A673 (cell line): ENCODE measurements around the gene LIMCH1. TPM values are rescaled to one million over a fixed set of nuclear protein-coding genes. Genes with fewer than 3 reads are reported as not detected.

Experiments used
- BruUV-seq: library from RNA; stranded (reverse); fragments of 400-500 nt; replicated peaks from 2 replicates; lab custom pipeline; 2021; lab: Mats Ljungman, UMichigan
- CTCF ChIA-PET: fragments of 300-600 bp; sonication (Branson Sonifier 250); formaldehyde crosslinking; loops from one replicate; lab custom pipeline; 2022; ENCODE audit warnings: antibody characterized with exemption; lab: Charles Lee
- POLR2A ChIA-PET: fragments of 300-600 bp; sonication (Branson Sonifier 250); formaldehyde crosslinking; loops from one replicate; lab custom pipeline; 2022; ENCODE audit warnings: antibody characterized with exemption; ENCODE audit not compliant: low non-redundant PET; lab: Charles Lee
- DNase-seq: peaks from one replicate; pipeline ENCODE4 v3.0.0-alpha.2; 2015; ENCODE audit warnings: low spot score
- H3K27ac ChIP-seq: fragments of 200-600 bp; sonication (generic); 2 replicates; pipeline ENCODE4 v1.5.1; 2016; ENCODE audit warnings: mixed run types, low read depth, mild to moderate bottlenecking, mixed read lengths, antibody characterized with exemption, low read length; ENCODE audit not compliant: poor library complexity, severe bottlenecking
- H3K27me3 ChIP-seq: fragments of 200-600 bp; sonication (generic); replicated peaks from 2 replicates; pipeline ENCODE4 v1.6.1; 2017; ENCODE audit warnings: mixed run types, low read depth, mild to moderate bottlenecking, mixed read lengths, antibody characterized with exemption, low read length; ENCODE audit not compliant: insufficient read depth, poor library complexity
- H3K36me3 ChIP-seq: fragments of 200-600 bp; sonication (generic); 2 replicates; pipeline ENCODE4 v1.6.1; 2016; ENCODE audit warnings: mixed run types, mild to moderate bottlenecking, mixed read lengths, antibody characterized with exemption, low read length; ENCODE audit not compliant: insufficient read depth, poor library complexity, severe bottlenecking
- H3K4me1 ChIP-seq: fragments of 200-600 bp; sonication (generic); 2 replicates; pipeline ENCODE4 v1.6.1; 2017; ENCODE audit warnings: mixed run types, mild to moderate bottlenecking, mixed read lengths, antibody characterized with exemption, low read length; ENCODE audit not compliant: insufficient read depth, poor library complexity, severe bottlenecking
- H3K4me3 ChIP-seq: fragments of 200-600 bp; sonication (generic); 2 replicates; pipeline ENCODE4 v1.5.1; 2016; ENCODE audit warnings: low read depth, mixed run types, mild to moderate bottlenecking, mixed read lengths, low read length; ENCODE audit not compliant: poor library complexity, severe bottlenecking
- H3K9me3 ChIP-seq: fragments of 200-600 bp; sonication (generic); 2 replicates; pipeline ENCODE4 v1.6.1; 2016; ENCODE audit warnings: mixed run types, low read depth, mild to moderate bottlenecking, mixed read lengths, antibody characterized with exemption, low read length; ENCODE audit not compliant: poor library complexity, severe bottlenecking
- EZH2 ChIP-seq: fragments of 200-600 bp; sonication (generic); IDR thresholded peaks from 2 replicates; pipeline ENCODE4 v1.6.1; 2017; ENCODE audit warnings: borderline replicate concordance, low read depth, mild to moderate bottlenecking, mixed read lengths, antibody characterized with exemption, low read length; ENCODE audit not compliant: poor library complexity, severe bottlenecking
- intact Hi-C: fragments of 100-400 bp; cut with micrococcal nuclease; formaldehyde crosslinking; loops from one replicate; pipeline ENCODE4 v1.10.0; 2022; ENCODE audit not compliant: unreplicated experiment
- total RNA-seq: library from RNA; stranded (reverse); gene quantifications from 2 replicates; pipeline ENCODE4 v1.2.3, GENCODE V29; 2021
- TF ChIP-seq, protein P1 (sequence below): fragments of 300-800, 200-600 bp; sonication (generic); conservative IDR thresholded peaks from 2 replicates; pipeline ENCODE4 v1.5.1; 2017; ENCODE audit warnings: low read depth, mild to moderate bottlenecking, antibody characterized with exemption, low read length, moderate library complexity, mixed read lengths

The LIMCH1 gene
- total RNA-seq, 1 experiment from 2014 or later, result 4.0 TPM

- no peaks in the 10 kb centered on the region for H3K9me3 ChIP-seq
- intact Hi-C loops, result no loop called here
- no peak for DNase-seq
- no peaks in the 10 kb centered on the region for H3K4me1 ChIP-seq
- H3K4me3 ChIP-seq, result no peak overlapping the region
- CTCF ChIA-PET, result no interaction called here
- TF ChIP-seq EZH2, result no peak
- TF ChIP-seq, protein P1, sequence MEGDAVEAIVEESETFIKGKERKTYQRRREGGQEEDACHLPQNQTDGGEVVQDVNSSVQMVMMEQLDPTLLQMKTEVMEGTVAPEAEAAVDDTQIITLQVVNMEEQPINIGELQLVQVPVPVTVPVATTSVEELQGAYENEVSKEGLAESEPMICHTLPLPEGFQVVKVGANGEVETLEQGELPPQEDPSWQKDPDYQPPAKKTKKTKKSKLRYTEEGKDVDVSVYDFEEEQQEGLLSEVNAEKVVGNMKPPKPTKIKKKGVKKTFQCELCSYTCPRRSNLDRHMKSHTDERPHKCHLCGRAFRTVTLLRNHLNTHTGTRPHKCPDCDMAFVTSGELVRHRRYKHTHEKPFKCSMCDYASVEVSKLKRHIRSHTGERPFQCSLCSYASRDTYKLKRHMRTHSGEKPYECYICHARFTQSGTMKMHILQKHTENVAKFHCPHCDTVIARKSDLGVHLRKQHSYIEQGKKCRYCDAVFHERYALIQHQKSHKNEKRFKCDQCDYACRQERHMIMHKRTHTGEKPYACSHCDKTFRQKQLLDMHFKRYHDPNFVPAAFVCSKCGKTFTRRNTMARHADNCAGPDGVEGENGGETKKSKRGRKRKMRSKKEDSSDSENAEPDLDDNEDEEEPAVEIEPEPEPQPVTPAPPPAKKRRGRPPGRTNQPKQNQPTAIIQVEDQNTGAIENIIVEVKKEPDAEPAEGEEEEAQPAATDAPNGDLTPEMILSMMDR, result no peak
- BruUV-seq, result no TSS peak
- peaks cover 8% of the 10 kb centered on the region for H3K27me3 ChIP-seq
- H3K36me3 ChIP-seq, result no peaks in the 10 kb centered on the region
- POLR2A ChIA-PET, result no interaction called here
- H3K27ac ChIP-seq, result no peak overlapping the region
Measured at GRCh38 chr4:41579526-41579925, 41.6 kb downstream of the LIMCH1 start.

DNA sequence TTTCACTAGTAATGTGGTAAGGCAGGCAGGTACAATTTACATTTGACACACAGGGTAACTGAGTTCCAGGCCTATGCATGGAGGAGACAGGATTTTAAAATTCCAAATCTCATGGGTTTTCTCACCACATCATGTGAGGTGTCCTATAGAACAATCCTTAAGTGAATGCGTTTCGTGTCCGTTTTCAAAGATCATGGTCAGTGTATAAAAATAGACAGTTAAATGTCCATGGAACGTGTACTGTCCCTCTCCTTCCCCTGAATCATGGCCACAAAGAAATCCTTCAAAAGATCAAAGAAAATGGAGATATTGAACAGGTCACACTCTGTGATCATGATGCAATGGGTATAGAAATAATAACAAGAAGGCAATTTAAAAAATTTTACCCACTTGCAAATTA, 42.0 kb downstream of the LIMCH1 start:
- no TSS peak for BruUV-seq
- intact Hi-C loops, result no loop called here
- peaks cover 8% of the 10 kb centered on the region for H3K27me3 ChIP-seq
- no peak for DNase-seq
- no peak overlapping the region for H3K27ac ChIP-seq
- no peak overlapping the region for H3K4me3 ChIP-seq
- ChIA-PET CTCF (no interaction called here), POLR2A (no interaction called here)
- H3K36me3 ChIP-seq, result no peaks in the 10 kb centered on the region
- H3K9me3 ChIP-seq, result no peaks in the 10 kb centered on the region
- no peaks in the 10 kb centered on the region for H3K4me1 ChIP-seq
- no peak for TF ChIP-seq EZH2
- TF ChIP-seq, protein P1, result no peak

DNA sequence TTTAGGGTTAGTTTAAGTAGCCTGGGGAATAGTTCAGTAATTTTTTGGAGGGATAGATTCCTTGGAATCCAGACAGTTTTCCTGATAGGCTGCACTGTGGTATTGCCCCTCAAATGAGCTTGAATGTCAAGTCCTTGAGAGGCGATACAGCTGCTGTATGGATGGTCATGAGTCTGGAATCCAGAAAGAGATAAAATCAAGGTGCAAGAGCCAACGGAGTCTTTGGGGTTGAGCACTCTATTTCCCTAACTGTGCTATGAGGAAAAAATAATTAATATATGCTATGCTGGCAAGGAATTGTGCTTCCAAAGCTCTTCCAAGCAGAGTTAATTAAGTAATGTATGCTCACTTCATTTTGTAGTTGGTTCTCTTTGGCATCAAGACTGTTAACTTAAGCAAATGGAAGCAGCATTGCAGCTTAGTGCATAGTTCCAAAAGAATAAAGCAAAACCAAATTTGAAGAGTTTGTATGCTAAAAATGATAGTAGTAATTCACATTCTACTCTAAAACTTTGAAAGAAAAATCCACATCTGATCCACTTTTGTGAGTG, 48.8 kb downstream of the LIMCH1 start:
- intact Hi-C loops, result no loop called here
- TF ChIP-seq, protein P1, result no peak
- no TSS peak for BruUV-seq
- Histone ChIP-seq H3K27ac (no peak overlapping the region), H3K4me1 (no peaks in the 10 kb centered on the region), H3K36me3 (no peaks in the 10 kb centered on the region), H3K9me3 (no peaks in the 10 kb centered on the region), H3K4me3 (no peak overlapping the region), H3K27me3 (no peaks in the 10 kb centered on the region)
- no peak for DNase-seq
- ChIA-PET POLR2A (no interaction called here), CTCF (no interaction called here)
